ENCODE data around the gene SUSD1.

DNA sequence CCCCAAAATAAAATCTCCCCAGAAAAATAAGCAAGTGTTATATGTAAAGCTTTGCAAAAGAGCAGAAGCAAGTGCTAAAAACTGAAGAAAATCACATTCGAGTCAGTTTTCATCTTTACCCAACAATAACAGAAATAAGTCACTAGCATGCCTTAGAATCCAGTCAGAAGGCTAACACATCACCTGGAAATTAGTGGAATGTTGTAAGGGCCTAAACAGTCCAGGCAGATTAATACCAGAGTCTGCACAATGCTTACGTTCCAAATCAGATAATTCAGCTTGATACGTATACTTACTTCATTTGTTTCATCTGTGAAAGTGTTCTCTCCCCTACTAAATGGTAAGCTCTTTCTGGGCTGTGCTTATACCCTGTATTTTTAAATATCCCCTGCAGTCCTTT is 42.7 kb downstream of the SUSD1 start:
- no peak for TF ChIP-seq POLR2AphosphoS5 (IDR thresholded peaks at IDR 0.05; ENCODE audit: borderline replicate concordance, low read depth, low read length)
- no peak for TF ChIP-seq EZH2 (IDR thresholded peaks at IDR 0.05)
